B cell (primary cell): ENCODE results near the gene TNFRSF13B. TPM values are rescaled to one million over a fixed set of nuclear protein-coding genes. Genes with fewer than 3 reads are reported as not detected.

Experiments
- ATAC-seq: fragments of 200-7000 bp; cut with Tn5 transposase; one replicate; pipeline ENCODE4 v1.10.0; 2021; ENCODE audit warnings: low read depth, mild to moderate bottlenecking, moderate number of reproducible peaks, moderate library complexity
- CTCF ChIA-PET: fragments of 350-600 bp; sonication (Branson Sonifier 250); formaldehyde crosslinking; loops from one replicate; lab custom pipeline; 2021; ENCODE audit warnings: antibody characterized with exemption, inconsistent platforms; lab: Charles Lee
- POLR2A ChIA-PET: fragments of 350-600 bp; sonication (Branson Sonifier 250); formaldehyde crosslinking; loops from one replicate; lab custom pipeline; 2021; ENCODE audit warnings: antibody characterized with exemption; lab: Charles Lee
- DNase-seq: peaks from one replicate; pipeline ENCODE4 v3.0.0; 2013
- H2AFZ ChIP-seq: 2 replicates; pipeline ENCODE4 v1.6.1; 2012; ENCODE audit warnings: mild to moderate bottlenecking, low read depth, low read length; ENCODE audit not compliant: insufficient read depth, poor library complexity, severe bottlenecking
- H3K27ac ChIP-seq, 2 donors: 1 replicate in 1 of 2; 2 replicates in 1 of 2; pipeline ENCODE4 v1.5.1; 2012 to 2013; ENCODE audit warnings: low read length in 2 of 2, mild to moderate bottlenecking in 2 of 2, moderate library complexity in 1 of 2
- H3K27me3 ChIP-seq, 4 experiments: fragments of 200-600 bp in 1 of 4; sonication (generic) in 1 of 4; replicated peaks in 1 of 4; 1 replicate in 2 of 4; 2 replicates in 2 of 4; pipeline versions ENCODE4 v1.6.1 to v1.7.0; 2013 to 2016; ENCODE audit warnings: low read length in 3 of 4, mild to moderate bottlenecking in 2 of 4, mixed read lengths in 1 of 4, moderate library complexity in 1 of 4; ENCODE audit not compliant: insufficient read depth in 4 of 4, control insufficient read depth in 3 of 4; ENCODE audit errors: control extremely low read depth in 1 of 4
- H3K36me3 ChIP-seq, 2 experiments: replicated peaks in 1 of 2; 1 replicate in 1 of 2; 2 replicates in 1 of 2; pipeline versions ENCODE4 v1.6.1 to v1.7.1; 2013; ENCODE audit warnings: low read length in 1 of 2; ENCODE audit not compliant: insufficient read depth in 2 of 2, control insufficient read depth in 1 of 2; ENCODE audit errors: control extremely low read depth in 1 of 2, extremely low read depth in 1 of 2
- H3K4me1 ChIP-seq, 2 donors: fragments of 200-600 bp in 1 of 2; sonication (generic) in 1 of 2; 1 replicate in 1 of 2; 2 replicates in 1 of 2; pipeline versions ENCODE4 v1.5.1 to v1.6.1; 2013 to 2017; ENCODE audit warnings: low read length in 2 of 2; ENCODE audit not compliant: control insufficient read depth in 2 of 2, insufficient read depth in 2 of 2
- H3K4me2 ChIP-seq: replicated peaks from 2 replicates; pipeline ENCODE3; 2012; ENCODE audit warnings: mild to moderate bottlenecking, low read depth, low read length; ENCODE audit not compliant: poor library complexity, severe bottlenecking
- H3K4me3 ChIP-seq, 5 experiments: fragments of 200-600 bp in 1 of 5; sonication (generic) in 1 of 5; 1 replicate in 3 of 5; 2 replicates in 2 of 5; pipeline versions ENCODE4 v1.5.1 to v1.7.0; 2011 to 2016; ENCODE audit warnings: low read length in 4 of 5, mild to moderate bottlenecking in 4 of 5, low read depth in 2 of 5, control low read depth in 1 of 5, moderate library complexity in 1 of 5; ENCODE audit not compliant: insufficient read depth in 1 of 5; ENCODE audit errors: control extremely low read depth in 1 of 5, extremely low read depth in 1 of 5
- H3K79me2 ChIP-seq: fragments of 200-600 bp; sonication (generic); one replicate; pipeline ENCODE4 v1.6.0; 2016; ENCODE audit warnings: low read length; ENCODE audit not compliant: control insufficient read depth, insufficient read depth
- H3K9ac ChIP-seq: fragments of 200-600 bp; sonication (generic); 2 replicates; pipeline ENCODE4 v1.6.1; 2017; ENCODE audit warnings: mild to moderate bottlenecking, low read length, moderate library complexity
- H3K9me3 ChIP-seq, 3 donors: one replicate each; pipeline versions ENCODE4 v1.6.1 to v1.7.1; 2013; ENCODE audit warnings: low read length in 2 of 3; ENCODE audit not compliant: control insufficient read depth in 2 of 3, insufficient read depth in 1 of 3; ENCODE audit errors: control extremely low read depth in 1 of 3
- H4K20me1 ChIP-seq: 2 replicates; pipeline ENCODE4 v1.6.0; 2012; ENCODE audit warnings: mild to moderate bottlenecking, low read length; ENCODE audit not compliant: insufficient read depth, control insufficient read depth, poor library complexity, severe bottlenecking
- H3K27ac Mint-ChIP-seq: one replicate; pipeline ENCODE4 v1.8.0; 2021; ENCODE audit warnings: mixed read lengths
- H3K27me3 Mint-ChIP-seq: one replicate; pipeline ENCODE4 v1.8.0; 2021; ENCODE audit warnings: mixed read lengths
- H3K4me1 Mint-ChIP-seq: one replicate; pipeline ENCODE4 v1.8.0; 2021; ENCODE audit warnings: mixed read lengths
- H3K4me3 Mint-ChIP-seq: one replicate; pipeline ENCODE4 v1.8.0; 2021; ENCODE audit warnings: mixed read lengths
- H3K9me3 Mint-ChIP-seq: one replicate; pipeline ENCODE4 v1.8.0; 2022; ENCODE audit warnings: mixed read lengths; ENCODE audit not compliant: insufficient read depth
- CTCF ChIP-seq: fragments of 200-600 bp; IDR thresholded peaks from one replicate; pipeline ENCODE4 v1.8.0; 2022; ENCODE audit warnings: antibody characterized with exemption, mild to moderate bottlenecking
- EZH2 ChIP-seq: IDR thresholded peaks from 2 replicates; pipeline ENCODE4 v1.6.1; 2012; ENCODE audit warnings: borderline replicate concordance, low read depth, mild to moderate bottlenecking, moderate library complexity, low read length; ENCODE audit not compliant: insufficient read depth, poor library complexity, severe bottlenecking
- WGBS: methylation state at CpG from one replicate; pipeline ENCODE4 v1.1.5; 2013; ENCODE audit warnings: missing lambda C conversion rate; ENCODE audit not compliant: insufficient coverage; 5-methylcytosine and 5-hydroxymethylcytosine counted together
- intact Hi-C: fragments of 100-400 bp; cut with micrococcal nuclease; formaldehyde crosslinking; loops from one replicate; pipeline ENCODE4 v1.10.0; 2022
- polyA plus RNA-seq: library from polyadenylated mRNA; depleted of rRNA; stranded (reverse); fragments of >200 nt; gene quantifications from 2 replicates; pipeline ENCODE4 v1.2.3, GENCODE V29; 2012
- total RNA-seq, 2 donors: library from RNA; stranded (reverse); fragments of 120-200 nt in 1 of 2; gene quantifications; 1 replicate in 1 of 2; 2 replicates in 1 of 2; pipeline versions ENCODE4 v1.2.3 to v1.2.4, GENCODE V29; 2013 to 2022

Gene TNFRSF13B
- total and polyA plus RNA-seq, 2 donors (not counting 1 experiment from before 2014, with no cell fraction given), result 74.5 to 219 TPM

GRCh38 chr17:16945136-16945482 is 26.8 kb downstream of the TNFRSF13B start:
- Histone ChIP-seq H3K4me2 (no peak overlapping the region), H4K20me1 (peaks cover 11% of the 10 kb centered on the region), H2AFZ (no peak overlapping the region), H3K4me1 (peaks cover 23 to 54% of the 10 kb centered on the region in 2 donors), H3K79me2 (peaks cover 42% of the 10 kb centered on the region), H3K27ac (no peak overlapping the region), H3K36me3 (peaks cover 0 to 80% of the 10 kb centered on the region in 2 experiments), H3K4me3 (no peak overlapping the region), H3K9me3 (peaks cover 2 to 16% (median 8%) of the 10 kb centered on the region in 3 donors), H3K27me3 (no peaks in the 10 kb centered on the region), H3K9ac (no peak overlapping the region)
- 100% methylated on average over 5 of the region's 6 CpGs for WGBS
- POLR2A ChIA-PET, result no interaction called here
- no peak for ATAC-seq
- H3K4me3 Mint-ChIP-seq, result peak overlapping the region; percentile 37
- no peak for DNase-seq
- H3K9me3 Mint-ChIP-seq, result peaks cover 3% of the 10 kb centered on the region
- H3K4me1 Mint-ChIP-seq, result peaks cover 57% of the 10 kb centered on the region
- no peak for TF ChIP-seq CTCF
- no peak for TF ChIP-seq EZH2
- H3K27me3 Mint-ChIP-seq, result no peaks in the 10 kb centered on the region
- H3K27ac Mint-ChIP-seq, result peak overlapping the region; percentile 79
- CTCF ChIA-PET, result interaction anchor here (2.5 to 4.8 kb wide), 2 partner anchors 45 to 48 kb away, joined by 7 to 21 read pairs; no protein-coding TSS in a partner anchor
- intact Hi-C loops, result no loop called here

GRCh38 chr17:16944334-16945135 is 27.4 kb downstream of the TNFRSF13B start:
- POLR2A ChIA-PET, result no interaction called here
- CTCF ChIA-PET, result interaction anchor here (0.5 to 4.8 kb wide), 3 partner anchors 46 to 58 kb away, joined by 3 to 21 read pairs (median 7); no protein-coding TSS in a partner anchor
- intact Hi-C loops, result no loop called here
- Histone ChIP-seq H3K9me3 (peaks cover 2 to 16% (median 8%) of the 10 kb centered on the region in 3 donors), H4K20me1 (peaks cover 11% of the 10 kb centered on the region), H3K27ac (no peak overlapping the region), H3K4me2 (peak overlapping the region; percentile 8), H3K36me3 (peaks cover 0 to 78% of the 10 kb centered on the region in 2 experiments), H2AFZ (no peak overlapping the region), H3K4me1 (peaks cover 23 to 54% of the 10 kb centered on the region in 2 donors), H3K27me3 (no peaks in the 10 kb centered on the region), H3K4me3 (no peak overlapping the region), H3K9ac (no peak overlapping the region), H3K79me2 (peaks cover 41% of the 10 kb centered on the region)
- Mint-ChIP-seq H3K27ac (peak overlapping the region; percentile 85), H3K9me3 (peaks cover 3% of the 10 kb centered on the region), H3K4me1 (peaks cover 56% of the 10 kb centered on the region), H3K4me3 (no peak overlapping the region), H3K27me3 (no peaks in the 10 kb centered on the region)
- WGBS, result 83% methylated on average over 13 of the region's 14 CpGs
- no peak for DNase-seq
- TF ChIP-seq CTCF (no peak), EZH2 (no peak)
- no peak for ATAC-seq
